Prostate gland (tissue), 2 donors: ENCODE results near the gene SNCB. TPM values are rescaled to one million over a fixed set of nuclear protein-coding genes. Genes with fewer than 3 reads are reported as not detected.
A peak's percentile ranks its signal among the peaks of the same experiment; 100 is the strongest.
"Not testable (repeated sequence)": the region's sequence is repeated elsewhere in the genome, so short reads cannot be mapped to it uniquely, and the experiment has no call there.

Source experiments
- DNase-seq: peaks from one replicate; pipeline ENCODE4 v3.0.0-alpha.2; 2019; ENCODE audit warnings: low spot score
- H3K27ac ChIP-seq, 2 donors: fragments of 200-600 bp; sonication (generic); 2 replicates each; pipeline ENCODE4 v1.5.1; 2017 to 2019
- H3K27me3 ChIP-seq: fragments of 200-600 bp; sonication (generic); replicated peaks from 2 replicates; pipeline ENCODE4 v1.5.1; 2019; ENCODE audit not compliant: insufficient read depth
- H3K36me3 ChIP-seq, 2 donors: fragments of 200-600 bp; sonication (generic); 1 replicate in 1 of 2; 2 replicates in 1 of 2; pipeline versions ENCODE4 v1.5.1 to v1.8.1; 2017 to 2019
- H3K4me1 ChIP-seq: fragments of 200-600 bp; sonication (generic); replicated peaks from 2 replicates; pipeline ENCODE4 v1.5.1; 2019
- H3K4me3 ChIP-seq, 2 donors: fragments of 200-600 bp; sonication (generic); 2 replicates each; pipeline ENCODE4 v1.5.1; 2017 to 2019
- H3K9me3 ChIP-seq: fragments of 200-600 bp; sonication (generic); 2 replicates; pipeline ENCODE4 v1.5.1; 2017
- CTCF ChIP-seq, 4 experiments: fragments of 200-600 bp in 2 of 4; fragments of 450-650 bp in 2 of 4; sonication (generic) in 2 of 4; IDR thresholded peaks; 1 replicate in 3 of 4; 2 replicates in 1 of 4; pipeline ENCODE4 v1.5.1; 2016 to 2019; ENCODE audit warnings: antibody characterized with exemption in 4 of 4, mild to moderate bottlenecking in 2 of 4, moderate library complexity in 2 of 4
- POLR2A ChIP-seq: fragments of 450-650 bp; IDR thresholded peaks from one replicate; pipeline ENCODE4 v1.6.1; 2016; ENCODE audit warnings: antibody characterized with exemption, mild to moderate bottlenecking
- POLR2AphosphoS5 ChIP-seq: sonication (generic); formaldehyde crosslinking; IDR thresholded peaks from one replicate; pipeline ENCODE4 v1.6.1; 2017; ENCODE audit warnings: antibody characterized with exemption
- whole genome bisulfite sequencing: methylation state at CpG from one replicate; pipeline ENCODE4 v1.1.5; 2018; 5-methylcytosine and 5-hydroxymethylcytosine counted together
- intact Hi-C: fragments of 100-400 bp; cut with DNase I; formaldehyde crosslinking; loops from one replicate; pipeline ENCODE4 v1.14.2; 2022
- total RNA-seq, 2 donors: library from RNA; depleted of rRNA; stranded (reverse); fragments of >200 nt; gene quantifications; one replicate each; pipeline ENCODE4 v1.1.0, GENCODE V29; 2016

Gene SNCB
- total RNA-seq, 2 donors from 2014 or later: not detected

- no peak overlapping the region for H3K27ac ChIP-seq
- intact Hi-C loops: no loop called here
- no peaks in the 10 kb centered on the region for H3K9me3 ChIP-seq
- no peaks in the 10 kb centered on the region for H3K4me1 ChIP-seq
- H3K27me3 ChIP-seq: no peaks in the 10 kb centered on the region
- no peaks in the 10 kb centered on the region for H3K36me3 ChIP-seq
- no peak for DNase-seq
- no peak overlapping the region for H3K4me3 ChIP-seq
- 68% methylated on average over 12 of the region's 12 CpGs for WGBS
- TF ChIP-seq CTCF (IDR thresholded peaks at IDR 0.05) (no peak), POLR2A (no peak), POLR2AphosphoS5 (no peak)
Measured at GRCh38 chr5:176601901-176602482, 28.3 kb downstream of the SNCB start.

GRCh38 chr5:176599749-176600430 lies 30.4 kb downstream of the SNCB start:
- H3K36me3 ChIP-seq, H3K9me3 ChIP-seq, DNase-seq, intact Hi-C loops, H3K27ac ChIP-seq, H3K27me3 ChIP-seq, H3K4me1 ChIP-seq, H3K4me3 ChIP-seq: not testable (repeated sequence)
- WGBS: 91% methylated on average over 19 of the region's 19 CpGs

- Histone ChIP-seq H3K27me3 (no peaks in the 10 kb centered on the region), H3K9me3 (no peaks in the 10 kb centered on the region), H3K4me3 (peak overlapping the region in 1 of 2 donors; percentile 27), H3K36me3 (no peaks in the 10 kb centered on the region), H3K4me1 (no peaks in the 10 kb centered on the region), H3K27ac (no peak overlapping the region)
- TF ChIP-seq POLR2AphosphoS5 (no peak), POLR2A (no peak), CTCF (IDR thresholded peaks at IDR 0.05) (no peak)
- intact Hi-C loops: no loop called here
- DNase-seq: no peak
- 80% methylated on average over 26 of the region's 47 CpGs for WGBS
Measured at GRCh38 chr5:176597417-176598389, 32.6 kb downstream of the SNCB start.

- no peaks in the 10 kb centered on the region for H3K4me1 ChIP-seq
- TF ChIP-seq POLR2A: no peak
- TF ChIP-seq CTCF (IDR thresholded peaks at IDR 0.05): peak in 1 of 4 experiments; percentile 45
- no peak for TF ChIP-seq POLR2AphosphoS5
- H3K4me3 ChIP-seq: peak overlapping the region; percentile 14 to 27
- no peak overlapping the region for H3K27ac ChIP-seq
- no peaks in the 10 kb centered on the region for H3K36me3 ChIP-seq
- H3K27me3 ChIP-seq: no peaks in the 10 kb centered on the region
- no peaks in the 10 kb centered on the region for H3K9me3 ChIP-seq
- 9% methylated on average over 35 of the region's 98 CpGs for WGBS
- DNase-seq: peak; percentile 15
- intact Hi-C loops: no loop called here
Measured at GRCh38 chr5:176596689-176597416, 33.5 kb downstream of the SNCB start.
